ENCODE measurements around the gene GALNT17. TPM values are rescaled to one million over a fixed set of nuclear protein-coding genes. Genes with fewer than 3 reads are reported as not detected.

Gene GALNT17
- total RNA-seq, 1 donor from 2014 or later = 6.0 TPM

- DNase-seq (ENCODE audit: low spot score) = no peak
Measured at GRCh38 chr7:71504697-71505441, 372.9 kb downstream of the GALNT17 start.

DNA sequence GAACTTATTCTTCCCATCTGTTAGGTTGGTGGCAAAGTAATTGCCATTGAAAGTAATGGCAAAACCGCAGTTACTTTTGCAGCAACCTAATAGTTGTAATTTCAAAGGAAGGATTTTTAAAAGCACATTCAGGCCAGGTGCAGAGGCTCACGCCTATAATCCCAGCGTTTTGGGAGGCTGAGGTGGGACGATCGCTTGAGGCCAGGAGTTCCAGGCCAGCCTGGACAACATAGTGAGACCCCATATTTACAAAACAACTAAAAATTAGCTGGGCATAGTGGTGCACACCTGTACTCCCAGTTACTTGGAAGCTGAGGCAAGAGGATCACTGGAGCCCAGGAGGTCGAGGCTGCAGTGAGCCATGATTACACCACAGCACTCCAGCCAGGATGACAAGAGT is 374.9 kb downstream of the GALNT17 start:
- DNase-seq (ENCODE audit: low spot score) = no peak

GRCh38 chr7:71507680-71508602 is 376.0 kb downstream of the GALNT17 start:
- no peak for DNase-seq (ENCODE audit: low spot score)

- DNase-seq (ENCODE audit: low spot score) = no peak
Measured at GRCh38 chr7:71509381-71509780, 377.4 kb downstream of the GALNT17 start.

- no peak for DNase-seq (ENCODE audit: low spot score)
Measured at GRCh38 chr7:71511361-71511807, 379.4 kb downstream of the GALNT17 start.

DNA sequence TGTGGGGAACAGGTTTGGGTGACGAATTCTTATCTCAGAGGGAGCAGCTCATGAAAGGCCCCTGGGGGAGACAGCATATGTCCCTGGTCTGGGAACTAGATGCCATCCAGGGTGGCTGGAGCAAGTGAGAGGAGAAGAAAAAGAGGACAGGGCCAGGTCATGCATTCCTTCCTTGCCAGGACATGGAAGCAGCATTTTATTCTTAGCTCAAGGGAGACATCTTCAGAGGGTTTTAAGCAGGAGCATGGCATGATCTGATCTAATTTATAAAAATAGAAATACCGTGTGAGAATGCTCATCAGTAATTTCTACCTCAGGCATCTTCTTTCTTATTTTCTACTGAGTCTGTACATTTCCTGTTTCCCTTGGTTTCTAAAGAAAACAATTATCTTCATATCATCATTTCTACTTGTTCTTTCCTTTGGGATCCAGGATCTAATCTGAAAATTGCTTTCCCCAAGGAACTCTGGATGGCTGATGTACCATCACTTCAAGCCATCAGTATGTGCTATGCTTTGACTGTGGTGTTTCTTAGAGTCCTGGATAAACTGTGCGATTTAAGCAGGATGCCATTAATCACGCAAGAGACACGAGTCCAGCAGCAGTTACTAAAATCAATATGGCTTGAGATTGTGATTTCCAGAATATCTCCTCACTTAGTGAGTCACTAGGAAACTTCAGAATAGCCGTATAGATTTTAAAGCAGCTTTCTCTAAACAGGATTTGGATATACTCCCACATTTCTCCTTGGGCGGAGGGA is 386.2 kb downstream of the GALNT17 start:
- no peak for DNase-seq (ENCODE audit: low spot score)

DNA sequence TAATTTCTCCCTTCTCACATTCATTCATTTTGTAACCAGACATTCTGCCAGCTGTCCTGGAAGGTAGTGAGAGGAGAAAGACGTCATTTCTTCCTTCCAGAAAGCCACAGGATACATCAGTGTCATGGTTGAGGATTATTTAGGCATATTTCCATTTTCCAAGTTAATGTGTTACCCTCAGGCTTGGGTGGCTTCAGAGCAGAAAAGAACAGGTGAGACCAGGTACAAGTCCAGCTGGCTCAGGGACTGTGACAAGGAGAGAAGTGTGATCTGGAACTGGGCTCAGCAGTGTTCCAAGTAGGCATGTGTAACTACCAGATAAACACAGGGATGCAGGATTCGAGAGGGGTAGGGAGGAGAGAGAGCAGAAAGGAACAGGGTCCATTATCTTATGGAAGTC is 386.9 kb downstream of the GALNT17 start:
- no peak for DNase-seq (ENCODE audit: low spot score)

DNA sequence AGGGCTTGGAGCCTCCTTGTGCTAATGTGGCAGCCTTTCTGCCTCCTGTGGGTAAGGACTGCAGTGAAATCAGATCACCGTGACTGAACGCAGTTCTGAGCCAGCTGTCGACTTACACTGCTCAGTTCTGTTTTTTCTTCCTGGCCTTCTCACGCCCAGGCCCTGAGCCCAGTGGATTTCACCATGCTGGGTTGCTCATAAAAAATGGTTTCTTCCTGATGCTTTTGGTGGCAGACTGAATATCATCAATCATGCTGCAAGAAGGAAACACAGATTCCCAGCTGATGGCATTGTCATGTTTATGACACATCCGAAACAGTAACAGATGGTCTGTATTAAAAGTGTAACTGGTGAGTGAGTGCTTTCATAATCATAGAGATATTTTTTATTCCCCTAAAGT is 389.6 kb downstream of the GALNT17 start:
- DNase-seq (ENCODE audit: low spot score) = no peak

DNA sequence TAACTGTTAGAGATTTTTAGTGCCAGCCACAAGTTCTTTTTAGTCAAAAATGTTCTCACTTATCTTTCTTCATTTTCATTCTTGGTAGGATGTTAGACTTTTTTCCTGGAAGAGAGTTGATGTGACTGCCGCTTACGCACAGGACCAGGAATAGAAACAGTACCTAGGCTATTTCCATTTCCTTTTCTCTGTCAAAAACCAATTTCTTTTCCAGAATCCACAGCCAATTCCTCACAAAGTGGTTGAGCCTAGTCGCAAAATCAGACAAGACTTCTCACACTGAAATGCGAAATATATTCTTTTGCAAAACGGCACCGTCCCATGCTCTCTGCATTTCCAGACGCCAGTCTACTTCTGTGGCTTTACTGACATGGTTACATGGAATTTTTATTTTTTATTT is 394.2 kb downstream of the GALNT17 start:
- DNase-seq (ENCODE audit: low spot score) = no peak

DNA sequence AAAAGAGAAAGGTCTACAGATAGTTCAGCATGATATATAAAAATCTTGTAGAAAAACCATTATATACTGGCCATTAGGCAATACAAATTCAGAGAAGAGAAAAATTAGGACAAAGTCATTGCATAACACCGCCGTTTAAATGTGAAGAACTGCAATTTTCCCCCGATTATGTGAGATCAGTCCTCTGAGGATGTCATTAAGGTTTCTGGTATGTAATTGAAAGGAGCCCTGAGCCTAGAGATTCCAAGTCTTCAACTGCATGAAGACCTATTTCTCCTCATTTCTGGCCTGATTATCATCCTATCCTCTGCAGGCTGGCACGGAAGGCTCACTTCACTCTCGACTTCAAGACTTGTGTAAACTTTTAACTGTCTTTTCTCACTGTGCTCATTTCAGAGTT is 395.3 kb downstream of the GALNT17 start:
- no peak for DNase-seq (ENCODE audit: low spot score)

- no peak for DNase-seq (ENCODE audit: low spot score)
Measured at GRCh38 chr7:71535616-71536015, 403.7 kb downstream of the GALNT17 start.

- DNase-seq (ENCODE audit: low spot score) = no peak
Measured at GRCh38 chr7:71538210-71538609, 406.3 kb downstream of the GALNT17 start.

GRCh38 chr7:71539615-71540014 is 407.7 kb downstream of the GALNT17 start:
- DNase-seq (ENCODE audit: low spot score) = no peak

DNA sequence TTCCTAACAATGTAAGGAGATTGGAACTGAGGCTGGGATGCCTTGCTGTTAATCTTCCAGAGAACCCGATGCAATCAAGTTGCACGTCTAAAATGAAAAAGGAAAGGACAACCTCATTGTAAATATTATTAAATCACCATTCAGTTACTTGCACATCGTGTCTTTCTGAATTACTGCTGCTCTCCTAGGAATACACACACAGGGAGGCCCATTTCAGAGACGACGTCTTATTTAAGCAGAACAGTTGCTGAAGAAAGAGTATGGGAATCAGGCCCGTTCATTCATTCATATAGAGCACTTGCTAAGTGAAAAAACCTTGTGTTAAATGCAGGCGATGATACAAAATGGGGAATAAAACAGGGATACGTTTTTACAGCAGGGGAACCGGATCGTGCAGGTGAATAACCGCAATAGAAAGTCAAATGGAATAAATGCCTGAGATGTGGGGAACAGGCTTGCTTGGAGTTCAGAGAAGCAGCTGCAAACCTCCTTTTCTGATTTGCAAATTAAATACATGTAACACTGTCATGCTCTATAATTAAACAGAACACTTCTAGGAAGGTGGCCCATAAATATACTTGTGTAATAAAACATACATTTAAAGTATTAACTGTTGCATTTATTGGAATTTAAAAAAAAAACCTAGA is 409.9 kb downstream of the GALNT17 start:
- no peak for DNase-seq (ENCODE audit: low spot score)

DNA sequence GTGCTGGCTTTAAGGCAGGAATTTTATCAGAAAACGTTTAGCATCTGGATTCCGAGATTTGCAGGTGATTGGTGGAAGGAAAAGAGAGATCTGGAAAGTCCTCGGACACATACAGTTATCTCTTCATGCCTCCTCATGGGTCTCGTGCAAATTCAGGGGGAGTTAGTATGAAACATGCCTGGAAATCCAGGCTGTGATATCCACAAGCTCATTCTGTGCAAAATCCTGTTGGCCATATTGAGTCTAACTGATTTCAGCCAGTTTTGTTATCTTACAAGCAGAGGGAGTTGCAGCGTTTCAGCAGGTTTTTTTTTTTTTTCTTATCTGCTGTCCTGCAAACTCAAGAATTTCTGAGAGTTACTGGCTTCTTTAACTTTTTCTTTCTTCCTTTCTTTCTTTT is 411.5 kb downstream of the GALNT17 start:
- no peak for DNase-seq (ENCODE audit: low spot score)

GRCh38 chr7:71544816-71545215 is 412.9 kb downstream of the GALNT17 start:
- DNase-seq (ENCODE audit: low spot score) = no peak

- DNase-seq (ENCODE audit: low spot score) = no peak
Measured at GRCh38 chr7:71547426-71547825, 415.5 kb downstream of the GALNT17 start.

- no peak for DNase-seq (ENCODE audit: low spot score)
Measured at GRCh38 chr7:71548746-71549145, 416.8 kb downstream of the GALNT17 start.

DNA sequence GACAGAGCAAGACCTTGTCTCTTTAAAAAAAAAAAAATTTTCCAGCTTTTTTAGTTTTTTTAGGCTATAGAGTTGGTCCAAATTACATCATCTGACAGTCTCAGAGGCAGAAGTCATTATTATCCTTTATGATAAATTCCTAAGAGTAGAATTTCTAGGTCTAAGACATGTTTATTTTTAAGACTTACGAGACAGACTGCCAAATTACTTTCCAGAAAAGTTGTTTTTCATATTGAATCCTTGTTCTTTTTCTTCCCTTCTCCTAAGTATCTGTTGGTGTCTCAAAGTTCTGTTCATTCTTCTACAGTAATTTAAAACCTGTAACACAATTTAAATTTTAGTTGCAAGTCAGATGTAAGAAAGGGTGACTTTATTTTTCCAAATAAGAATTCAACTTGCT is 421.4 kb downstream of the GALNT17 start:
- no peak for DNase-seq (ENCODE audit: low spot score)

DNA sequence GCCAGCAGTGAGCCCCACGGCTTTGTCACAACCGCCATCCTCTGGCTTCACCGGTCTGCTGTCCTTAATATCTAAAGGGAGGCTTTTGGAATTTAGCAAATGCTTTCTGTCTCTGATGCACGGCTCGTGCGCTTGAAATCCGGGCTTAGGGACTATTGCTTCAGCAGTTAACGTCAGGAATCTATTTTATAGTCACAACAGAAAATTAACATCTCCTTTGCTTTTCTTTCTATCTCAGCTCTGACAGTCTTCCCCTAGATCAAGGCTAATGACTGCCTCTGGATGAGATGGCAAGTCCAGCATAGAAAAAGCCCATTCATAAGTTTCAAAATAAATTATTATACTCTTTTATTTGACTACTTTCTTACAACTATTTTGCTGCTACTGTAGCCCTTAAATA is 423.8 kb downstream of the GALNT17 start:
- DNase-seq (ENCODE audit: low spot score) = no peak

- DNase-seq (ENCODE audit: low spot score) = no peak
Measured at GRCh38 chr7:71558806-71559613, 427.1 kb downstream of the GALNT17 start.
